ENCODE measurements around the gene MPST. TPM values are rescaled to one million over a fixed set of nuclear protein-coding genes. Genes with fewer than 3 reads are reported as not detected.

The MPST gene
- polyA plus RNA-seq, 4 donors: 44.5 to 84.1 (median 67.1) TPM

DNA sequence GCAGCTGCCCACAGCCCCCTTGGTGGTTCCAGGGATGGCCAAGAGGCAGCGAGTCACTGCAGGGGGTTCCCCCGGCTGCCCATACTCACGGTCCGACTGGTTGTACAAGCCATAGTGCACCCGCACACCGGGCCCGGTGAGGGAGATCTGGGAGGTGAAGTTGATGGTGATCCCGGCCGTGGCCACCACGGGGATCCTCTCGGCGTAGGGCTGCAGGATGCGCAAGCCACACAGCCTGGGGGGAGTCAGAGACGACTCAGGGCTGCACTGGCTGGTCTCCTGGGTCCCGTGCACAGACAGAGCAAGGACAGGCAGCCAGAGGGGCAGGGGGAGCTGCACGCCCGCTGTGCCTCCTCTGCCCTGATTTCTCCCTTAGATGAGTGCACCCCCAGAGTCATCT, 55.5 kb downstream of the MPST start:
- no peak for DNase-seq (ENCODE audit: low read depth in 4 of 4, low spot score in 2 of 4)

DNA sequence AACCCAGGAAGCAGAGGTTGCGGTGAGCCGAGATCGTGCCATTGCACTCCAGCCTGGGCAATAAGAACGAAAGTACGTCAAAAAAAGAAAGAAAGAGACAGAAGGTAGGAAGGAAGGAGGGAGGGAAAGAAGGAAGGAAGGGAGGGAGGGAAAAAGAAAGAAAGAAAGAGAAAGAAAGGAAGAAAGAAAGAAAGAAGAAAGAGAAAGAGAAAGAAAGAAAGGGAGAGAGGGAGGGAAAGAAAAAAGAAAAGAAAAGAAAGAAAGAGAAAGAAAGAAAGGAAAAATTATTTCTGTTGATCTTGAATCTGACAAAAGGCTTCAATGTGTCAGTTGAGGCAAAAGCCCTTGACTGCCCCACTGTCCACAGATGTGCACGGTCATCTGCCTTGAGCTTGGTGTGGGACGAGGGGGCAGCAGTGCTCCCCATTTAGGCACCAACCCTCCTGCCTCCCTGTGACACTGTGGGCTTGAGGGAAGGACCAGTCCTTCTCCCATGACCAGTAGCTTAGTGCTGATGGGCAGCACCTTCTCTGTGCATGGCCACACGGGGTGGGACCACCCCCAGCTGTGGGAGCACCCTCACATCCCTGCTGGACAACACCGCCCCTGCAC, 56.4 kb downstream of the MPST start:
- no peak for DNase-seq (ENCODE audit: low read depth in 4 of 4, low spot score in 2 of 4)

- DNase-seq (ENCODE audit: low read depth in 4 of 4, low spot score in 2 of 4): peak in 1 of 4 donors; percentile 34
Observed at GRCh38 chr22:37077802-37078448, 58.4 kb downstream of the MPST start.

DNA sequence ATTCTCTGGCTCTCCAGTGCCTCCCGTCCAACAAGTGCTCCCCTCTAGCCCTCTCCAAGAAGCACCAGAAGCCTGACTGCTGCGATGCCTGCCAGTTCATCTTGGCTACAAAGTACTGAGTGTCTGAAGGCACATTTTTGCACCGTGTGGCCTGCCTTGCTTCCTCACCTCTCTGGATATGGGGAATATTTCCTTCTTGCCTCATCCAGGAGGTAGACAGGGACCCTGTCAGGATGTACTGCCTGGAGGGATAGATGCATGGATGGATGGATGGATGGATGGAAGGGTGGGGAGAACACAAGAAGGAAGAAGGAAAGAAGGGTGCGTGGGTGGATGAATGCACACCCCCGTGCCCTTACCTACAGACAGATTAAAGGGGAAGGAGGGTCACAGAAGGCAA, 59.6 kb downstream of the MPST start:
- no peak for DNase-seq (ENCODE audit: low read depth in 4 of 4, low spot score in 2 of 4)

Other genes with a start within 250 kb of the MPST start
- gene IFT27, start 243.6 kb upstream of the MPST start, polyA plus RNA-seq (ENCODE audit: insufficient read length in 4 of 4): 10 to 100 TPM; 44.4 to 65.7 (median 55.2) TPM
- 10 to 100 TPM in 1 of 4 donors, 1 to 10 TPM in 3; 3.7 to 10.6 (median 7.1) TPM for gene PVALB, start 202.7 kb upstream of the MPST start, polyA plus RNA-seq (ENCODE audit: insufficient read length in 4 of 4)
- 1 to 10 TPM; 1.9 to 2.1 (median 2.0) TPM for gene NCF4, start 158.7 kb upstream of the MPST start, polyA plus RNA-seq (ENCODE audit: insufficient read length in 4 of 4)
- 1 to 10 TPM; 2.2 to 2.9 (median 2.7) TPM for gene CSF2RB, start 106.1 kb upstream of the MPST start, polyA plus RNA-seq (ENCODE audit: insufficient read length in 4 of 4)
- gene TST, start 295 bp upstream of the MPST start, polyA plus RNA-seq (ENCODE audit: insufficient read length in 4 of 4): 10 to 100 TPM; 46.8 to 66.8 (median 56.3) TPM
- gene KCTD17, start 32.0 kb downstream of the MPST start, polyA plus RNA-seq (ENCODE audit: insufficient read length in 4 of 4): 10 to 100 TPM; 24.1 to 36.0 (median 32.1) TPM
- gene TMPRSS6, start 90.0 kb downstream of the MPST start, polyA plus RNA-seq (ENCODE audit: insufficient read length in 4 of 4): under 1 TPM; 0.35 to 0.63 (median 0.53) TPM
- gene IL2RB, start 130.2 kb downstream of the MPST start, polyA plus RNA-seq (ENCODE audit: insufficient read length in 4 of 4): 1 to 10 TPM in 3 of 4 donors, under 1 TPM in 1; 0.55 to 1.6 (median 1.2) TPM
- gene C1QTNF6, start 168.5 kb downstream of the MPST start, polyA plus RNA-seq (ENCODE audit: insufficient read length in 4 of 4): 10 to 100 TPM; 29.1 to 36.9 (median 32.3) TPM
- 1 to 10 TPM in 1 of 4 donors, under 1 TPM in 3; 0.83 to 1.1 (median 0.88) TPM for gene SSTR3, start 192.7 kb downstream of the MPST start, polyA plus RNA-seq (ENCODE audit: insufficient read length in 4 of 4)
- 1 to 10 TPM; 5.7 to 9.3 (median 7.0) TPM for gene RAC2, start 224.5 kb downstream of the MPST start, polyA plus RNA-seq (ENCODE audit: insufficient read length in 4 of 4)

Measured in left renal cortex interstitium (tissue), 4 donors.